Erythroblast (primary cell): Measurements from ENCODE around the gene SCUBE1.

Experiments
- DNase-seq, 2 experiments: peaks; one replicate each; lab custom pipeline; 2025; lab: John Stamatoyannopoulos, UW
- GATA1 ChIP-seq: IDR thresholded peaks from 2 replicates; pipeline ENCODE4 v1.6.1; 2011; ENCODE audit warnings: low read depth, mild to moderate bottlenecking, control low read depth, low read length, moderate library complexity
- POLR2A ChIP-seq: IDR thresholded peaks from 2 replicates; pipeline ENCODE4 v1.6.1; 2011; ENCODE audit warnings: mild to moderate bottlenecking, low read length

The SCUBE1 gene

DNA sequence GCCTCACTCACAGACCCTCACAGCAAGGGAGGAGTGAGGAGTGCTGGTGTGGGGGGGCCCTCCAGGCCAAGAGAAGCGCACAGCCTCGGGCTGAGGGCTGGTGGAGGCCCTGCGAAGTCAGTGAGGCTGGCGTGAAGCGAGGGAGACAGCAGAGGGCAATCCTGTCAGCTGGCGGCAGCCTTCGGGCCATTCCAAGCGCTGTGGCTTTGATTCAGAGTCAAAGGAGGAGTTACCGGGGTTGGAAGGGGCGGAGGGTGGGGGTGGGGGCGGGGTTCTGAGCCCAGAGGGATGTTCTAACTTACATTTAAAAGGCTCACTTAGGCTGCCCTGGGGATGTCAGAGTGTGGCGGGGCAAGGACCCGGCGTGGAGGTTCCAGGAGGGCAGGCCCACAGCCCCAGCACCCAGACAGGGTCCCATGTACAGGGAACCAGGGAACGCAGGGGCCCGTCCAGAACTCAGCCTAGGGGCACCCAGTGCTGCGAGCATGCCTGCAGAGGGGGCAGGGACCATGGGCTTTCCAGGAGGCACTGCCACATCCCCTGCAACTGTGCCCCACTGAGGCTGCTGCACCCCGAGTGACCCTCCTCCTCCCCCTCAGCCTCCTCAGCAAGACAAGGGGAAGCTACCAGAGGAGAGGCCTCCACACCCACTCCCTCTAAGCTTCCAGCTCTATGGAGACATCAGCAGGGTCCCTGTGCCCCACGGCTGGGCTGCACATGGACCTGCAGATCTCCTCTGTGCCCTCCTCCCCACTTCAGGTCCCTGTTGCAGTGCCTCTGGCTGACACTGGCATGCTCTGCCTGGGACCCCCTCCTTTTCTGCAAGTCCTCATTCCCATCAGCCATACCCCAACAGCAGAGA, 116.6 kb downstream of the SCUBE1 start:
- no peak for DNase-seq
- TF ChIP-seq POLR2A (no peak), GATA1 (no peak)

DNA sequence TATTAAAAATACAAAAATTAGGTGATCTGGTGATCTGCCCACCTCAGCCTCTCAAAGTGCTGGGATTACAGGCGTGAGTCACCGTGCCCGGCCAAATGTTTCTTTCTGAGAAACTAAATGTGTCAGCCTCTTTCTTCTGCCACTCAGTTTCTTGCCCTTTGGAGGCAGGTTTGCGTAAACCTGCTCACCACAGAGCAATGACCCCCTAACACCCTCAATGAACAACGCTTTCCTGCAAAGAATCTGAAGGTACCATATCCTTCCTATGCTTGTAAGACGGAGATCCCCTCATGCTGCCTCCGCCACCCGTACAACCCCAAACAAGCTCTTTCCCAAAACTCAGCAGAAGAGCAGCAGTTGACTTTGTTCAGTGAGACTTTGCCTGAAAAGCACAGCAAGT, 117.6 kb downstream of the SCUBE1 start:
- no peak for TF ChIP-seq POLR2A
- no peak for TF ChIP-seq GATA1
- no peak for DNase-seq

DNA sequence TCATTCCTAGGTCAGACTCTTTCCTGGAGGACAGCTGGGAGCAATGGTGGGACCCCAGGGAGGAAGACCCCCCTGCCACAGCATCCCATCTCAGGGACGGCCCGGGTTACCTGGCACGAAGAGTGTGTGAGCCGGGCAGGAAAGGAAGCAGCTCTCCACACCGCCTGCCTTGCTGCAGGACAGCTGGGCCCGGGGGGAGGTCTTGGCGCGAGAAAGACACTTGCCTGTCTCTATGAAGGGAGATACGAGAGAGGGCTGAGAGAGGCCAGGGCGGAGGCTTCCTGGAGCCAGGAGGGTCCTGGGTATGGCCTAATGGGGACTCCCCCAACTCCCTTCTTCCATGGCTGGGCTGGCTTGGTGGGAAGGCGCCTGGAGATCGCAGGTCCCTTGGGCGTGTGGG, 120.2 kb downstream of the SCUBE1 start:
- TF ChIP-seq GATA1 (no peak), POLR2A (no peak)
- no peak for DNase-seq

DNA sequence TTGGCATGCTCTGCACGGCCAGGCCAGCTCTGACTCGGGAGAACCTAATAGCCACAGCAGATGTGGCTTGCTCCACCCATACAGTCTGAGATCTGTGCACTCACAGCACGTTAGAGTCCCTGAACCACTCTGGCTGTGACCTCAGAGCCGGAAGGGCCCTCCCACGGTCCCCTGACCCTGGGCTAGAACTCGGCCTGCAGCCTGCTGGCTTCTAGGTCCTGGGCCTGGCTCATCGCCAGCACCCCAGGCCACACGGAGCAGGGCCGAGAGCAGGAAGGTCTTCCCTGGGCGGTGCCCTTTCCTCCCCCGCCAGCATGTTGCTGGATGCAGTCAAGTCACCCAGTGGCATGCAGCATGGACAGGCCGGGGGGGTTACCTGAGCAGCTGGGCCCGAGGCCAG, 120.9 kb downstream of the SCUBE1 start:
- DNase-seq, result no peak
- no peak for TF ChIP-seq POLR2A
- no peak for TF ChIP-seq GATA1

DNA sequence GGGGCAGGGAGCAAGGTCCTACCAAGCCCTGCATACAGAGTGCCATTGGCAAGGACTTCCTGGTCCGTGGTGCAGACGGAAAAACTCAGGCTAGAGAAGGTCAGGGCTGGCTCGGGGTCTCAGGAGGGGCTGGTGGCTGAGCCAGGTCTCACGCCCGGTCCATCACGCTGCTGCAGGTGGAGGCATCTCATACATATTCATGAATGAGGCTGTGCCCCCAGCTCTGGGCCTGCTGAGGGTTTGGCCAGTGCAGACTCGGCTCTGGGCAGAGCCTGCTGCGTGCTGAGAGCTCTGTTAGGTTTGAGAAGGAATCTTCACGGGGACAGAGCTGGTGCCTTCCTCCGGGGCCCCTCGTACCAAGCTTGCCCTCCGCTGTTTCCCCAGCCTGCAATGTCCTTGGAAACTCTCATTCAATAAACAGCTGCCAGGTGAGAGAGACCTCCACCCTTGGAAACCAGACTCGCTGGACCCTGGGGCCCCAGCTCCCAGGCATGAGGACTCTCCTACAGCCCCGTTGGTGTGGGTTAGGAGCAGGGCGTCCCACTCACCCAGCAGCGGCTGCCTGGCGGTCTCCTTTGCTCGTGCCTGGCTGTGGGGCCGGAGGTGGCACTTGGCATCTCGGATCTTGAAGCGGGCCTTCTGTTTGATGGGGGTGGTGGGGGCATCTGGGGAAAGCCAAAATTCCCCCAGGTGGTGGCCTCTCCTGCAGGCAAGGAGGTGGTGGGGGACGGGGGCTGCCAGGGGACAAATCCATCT, 122.4 kb downstream of the SCUBE1 start:
- TF ChIP-seq GATA1 (no peak), POLR2A (no peak)
- DNase-seq, result no peak

DNA sequence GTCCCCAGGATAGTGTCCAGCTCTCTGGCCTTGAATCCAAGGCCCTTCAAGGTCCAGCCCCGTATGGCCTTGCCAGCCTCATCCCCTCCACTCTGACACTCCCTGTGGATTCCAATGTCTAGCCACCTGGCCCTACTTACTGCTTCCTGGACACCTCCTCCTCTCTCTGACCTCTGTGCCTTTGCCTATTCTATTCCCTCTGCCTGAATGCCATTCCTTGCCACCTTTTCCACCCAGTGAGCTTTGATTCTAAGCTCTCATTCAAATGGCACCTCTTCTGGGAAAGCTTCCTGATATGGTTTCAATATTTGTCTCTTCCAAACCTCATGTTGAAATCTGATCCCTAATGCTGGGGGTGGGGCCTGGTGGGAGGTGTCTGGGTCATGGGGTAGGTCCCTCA, 124.4 kb downstream of the SCUBE1 start:
- DNase-seq, result no peak
- no peak for TF ChIP-seq GATA1
- TF ChIP-seq POLR2A, result no peak

DNA sequence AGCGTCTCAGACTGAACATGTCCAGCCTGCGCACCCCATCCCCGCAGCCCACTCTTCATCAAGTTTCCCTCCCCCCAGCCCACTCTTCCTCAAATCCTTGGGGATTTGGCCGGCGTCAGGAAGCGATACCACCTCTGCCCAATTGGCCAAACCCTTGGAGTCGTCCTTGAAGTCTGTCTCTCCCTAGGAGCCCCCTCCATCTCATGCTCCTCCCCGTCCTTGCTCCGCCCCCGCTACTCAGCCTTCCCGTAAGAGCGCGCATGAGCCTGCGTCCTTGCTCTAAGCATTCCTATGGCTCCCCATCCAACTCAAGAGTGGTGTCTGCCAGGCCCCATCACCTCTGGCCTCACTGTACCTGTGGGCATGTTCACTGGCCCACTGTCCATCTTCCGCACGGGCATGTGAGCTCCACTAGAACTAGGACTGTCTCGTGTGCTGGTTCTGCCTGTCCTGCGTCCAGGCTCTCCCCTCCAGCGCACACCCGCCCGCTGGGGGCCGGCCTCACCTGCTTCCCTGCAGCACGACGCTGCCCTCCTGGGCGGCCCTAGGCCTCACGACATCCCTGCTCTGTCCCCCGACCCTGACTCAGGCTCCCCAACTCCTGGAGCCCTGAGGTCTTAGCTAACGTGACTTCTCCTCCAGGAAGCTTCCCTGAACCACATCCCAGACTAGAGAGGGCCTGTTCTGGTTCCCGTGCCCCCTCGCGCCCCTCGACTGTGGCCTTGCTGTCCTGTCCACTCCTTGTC, 125.7 kb downstream of the SCUBE1 start:
- DNase-seq, result no peak
- TF ChIP-seq GATA1, result no peak
- TF ChIP-seq POLR2A, result no peak

DNA sequence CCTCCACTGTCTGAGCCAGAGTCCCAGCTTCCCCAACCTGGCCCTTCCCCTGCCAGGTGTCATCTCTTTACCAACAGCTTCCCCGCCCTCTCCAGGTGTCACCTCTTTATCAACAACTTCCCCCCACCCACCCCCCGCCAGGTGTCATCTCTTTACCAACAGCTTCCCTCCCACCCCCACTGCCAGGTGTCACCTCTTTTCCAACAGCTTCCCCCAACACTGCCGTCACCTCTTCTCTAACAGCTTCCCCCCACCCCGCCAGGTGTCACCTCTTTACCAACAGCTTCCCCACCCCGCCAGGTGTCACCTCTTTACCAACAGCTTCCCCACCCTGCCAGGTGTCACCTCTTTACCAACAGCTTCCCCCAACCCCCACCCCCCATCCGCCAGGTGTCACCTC, 126.4 kb downstream of the SCUBE1 start:
- TF ChIP-seq GATA1, result no peak
- TF ChIP-seq POLR2A, result no peak
- DNase-seq, result no peak

DNA sequence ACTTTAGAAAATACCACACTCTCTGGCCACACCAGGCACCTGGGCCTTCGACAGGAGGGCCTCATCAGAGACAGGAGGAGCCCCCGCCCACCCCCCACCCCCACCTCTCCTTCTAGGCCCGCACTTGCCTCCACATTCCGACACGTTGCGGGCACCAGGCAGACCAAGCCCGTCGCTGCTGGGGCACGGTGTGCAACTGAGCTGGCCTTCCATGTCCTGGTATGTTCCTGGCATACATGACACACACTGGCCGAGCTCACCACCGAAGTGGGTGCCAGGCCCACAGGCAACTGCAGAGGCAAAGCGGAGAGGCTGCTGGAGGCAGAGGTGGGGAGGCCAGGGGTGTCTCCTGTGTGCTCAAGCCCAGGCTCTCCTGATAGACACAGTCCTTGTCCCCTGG, 129.2 kb downstream of the SCUBE1 start:
- TF ChIP-seq GATA1 (no peak), POLR2A (no peak)
- no peak for DNase-seq

DNA sequence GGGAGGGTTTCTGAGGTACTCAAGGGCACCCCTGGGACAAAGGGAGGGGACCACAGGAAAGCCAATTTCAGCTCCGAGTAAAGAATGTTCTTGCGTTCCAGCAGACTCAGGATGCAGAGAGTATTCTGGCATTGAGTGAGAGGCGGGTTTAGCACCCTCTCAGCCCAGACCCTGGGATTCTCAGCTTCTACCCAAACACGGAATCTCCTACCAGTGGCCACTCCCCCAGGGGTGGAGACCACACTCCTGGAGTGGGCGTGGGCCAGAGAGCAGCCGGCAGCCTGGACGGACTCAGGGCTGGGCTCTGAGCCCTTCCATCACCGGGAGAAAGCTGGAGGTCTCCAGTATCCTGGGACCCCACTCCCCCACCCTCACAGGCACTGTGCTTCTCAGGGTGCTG, 130.1 kb downstream of the SCUBE1 start:
- TF ChIP-seq POLR2A (no peak), GATA1 (no peak)
- DNase-seq, result no peak

DNA sequence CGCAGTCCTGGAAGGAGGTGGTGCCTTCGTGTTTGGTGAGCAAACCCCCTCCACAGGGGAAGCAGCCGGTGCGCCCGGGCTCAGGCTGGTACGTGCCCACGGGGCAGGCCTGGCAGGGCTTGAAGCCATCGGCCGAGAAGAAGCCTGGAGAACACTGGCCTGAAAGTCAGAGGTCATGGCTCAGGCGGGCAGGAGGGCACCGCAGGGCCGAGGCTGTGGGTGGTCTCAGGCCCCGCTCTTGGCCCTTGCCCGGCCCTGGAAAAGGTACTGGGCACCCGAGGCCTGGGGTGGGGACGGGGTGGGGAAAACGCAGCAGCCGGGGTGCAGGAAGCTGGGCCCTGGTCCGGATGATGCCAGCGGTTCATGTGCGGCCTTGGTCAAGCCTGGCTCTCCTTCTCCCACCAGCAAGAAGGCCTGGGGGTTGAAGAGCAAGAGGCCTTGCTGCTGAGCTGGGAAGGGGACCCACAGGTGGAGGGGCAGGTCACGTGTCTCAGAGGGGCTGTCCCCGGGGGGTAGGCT, 130.7 kb downstream of the SCUBE1 start:
- no peak for DNase-seq
- TF ChIP-seq POLR2A (no peak), GATA1 (no peak)

DNA sequence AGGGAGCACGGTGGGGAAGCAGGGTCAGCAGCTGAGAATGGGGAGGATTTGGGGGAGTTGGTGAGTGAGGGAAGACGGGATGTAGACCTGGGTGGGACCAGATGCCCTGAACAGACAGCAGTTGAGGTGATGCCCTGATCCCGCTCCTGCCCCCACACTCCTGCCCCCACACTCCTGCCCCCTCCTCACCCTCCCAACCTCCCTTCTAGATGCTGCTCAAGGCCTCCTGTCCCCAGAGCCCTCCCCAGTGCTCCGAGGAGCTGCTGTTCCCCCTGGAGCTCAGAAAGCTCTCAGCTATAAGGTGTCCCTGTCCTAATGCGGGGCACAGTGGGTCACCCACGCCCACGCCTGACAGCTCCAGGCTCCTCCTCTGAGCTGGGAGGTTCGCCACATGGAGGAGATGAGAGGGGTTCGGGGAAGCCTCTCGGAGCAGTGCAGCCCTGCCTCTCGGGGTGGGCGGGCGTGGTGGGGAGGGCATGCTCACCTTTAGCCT, 131.2 kb downstream of the SCUBE1 start:
- DNase-seq, result no peak
- TF ChIP-seq POLR2A, result no peak
- no peak for TF ChIP-seq GATA1
